Endothelial cell of umbilical vein (primary cell): ENCODE measurements around the gene GLYATL3. TPM values are rescaled to one million over a fixed set of nuclear protein-coding genes. Genes with fewer than 3 reads are reported as not detected.

Experiments used
- BruUV-seq: library from RNA; stranded (reverse); fragments of 400-500 nt; replicated peaks from 2 replicates; lab custom pipeline; 2021; lab: Mats Ljungman, UMichigan
- CTCF ChIA-PET: fragments of 300-600, 350-600 bp; sonication (Branson Sonifier 250); formaldehyde crosslinking; loops from one replicate; lab custom pipeline; 2021; ENCODE audit warnings: antibody characterized with exemption, inconsistent platforms; lab: Charles Lee
- POLR2A ChIA-PET: fragments of 300-600, 350-600 bp; sonication (Branson Sonifier 250); formaldehyde crosslinking; loops from one replicate; lab custom pipeline; 2021; ENCODE audit warnings: antibody characterized with exemption, inconsistent platforms; lab: Charles Lee
- DNase-seq: peaks from one replicate; pipeline ENCODE4 v3.0.0-alpha.2; 2011; ENCODE audit warnings: low read depth, low spot score
- FAIRE-seq: peaks from 2 replicates; lab custom pipeline; 2011; peaks lifted over from hg19 to GRCh38; lab: Jason Lieb, UNC
- H2AFZ ChIP-seq: 2 replicates; pipeline ENCODE4 v1.6.0; 2012; ENCODE audit warnings: low read depth, low read length, control low read depth, inconsistent platforms
- H3K27ac ChIP-seq: 2 replicates; pipeline ENCODE4 v1.5.1; 2011; ENCODE audit warnings: low read depth, mild to moderate bottlenecking, control low read depth, low read length, moderate library complexity; ENCODE audit not compliant: insufficient read depth
- H3K27me3 ChIP-seq, 2 experiments: 2 replicates each; pipeline versions ENCODE4 v1.6.0 to v1.6.1; 2011; ENCODE audit warnings: low read length in 2 of 2, mixed read lengths in 1 of 2; ENCODE audit not compliant: control insufficient read depth in 2 of 2, insufficient read depth in 2 of 2
- H3K36me3 ChIP-seq, 2 experiments: 2 replicates in 1 of 2; 3 replicates in 1 of 2; pipeline ENCODE4 v1.5.1; 2011; ENCODE audit warnings: low read length in 2 of 2, mild to moderate bottlenecking in 1 of 2, moderate library complexity in 1 of 2; ENCODE audit not compliant: control insufficient read depth in 2 of 2, insufficient read depth in 2 of 2; ENCODE audit errors: extremely low read depth in 1 of 2
- H3K4me1 ChIP-seq: 3 replicates; pipeline ENCODE4 v1.5.1; 2011; ENCODE audit warnings: mild to moderate bottlenecking, low read length; ENCODE audit not compliant: control insufficient read depth, insufficient read depth; ENCODE audit errors: extremely low read depth
- H3K4me2 ChIP-seq: 2 replicates; pipeline ENCODE4 v1.6.1; 2011; ENCODE audit warnings: low read length, control low read depth, mixed read lengths; ENCODE audit not compliant: insufficient read depth
- H3K4me3 ChIP-seq, 3 experiments: fragments of 200-600 bp in 1 of 3; sonication (generic), shearing (Covaris generic) in 1 of 3; replicated peaks in 1 of 3; 2 replicates each; pipeline ENCODE4 v1.5.1; 2011 to 2016; ENCODE audit warnings: control low read depth in 3 of 3, low read length in 3 of 3, mild to moderate bottlenecking in 2 of 3, inconsistent platforms in 1 of 3, low read depth in 1 of 3, moderate library complexity in 1 of 3; ENCODE audit not compliant: insufficient read depth in 1 of 3
- H3K79me2 ChIP-seq: 2 replicates; pipeline ENCODE4 v1.6.0; 2012; ENCODE audit warnings: low read length, inconsistent platforms; ENCODE audit not compliant: control insufficient read depth, insufficient read depth
- H3K9ac ChIP-seq: replicated peaks from 2 replicates; pipeline ENCODE3; 2011; ENCODE audit warnings: low read length, control low read depth; ENCODE audit not compliant: insufficient read depth; ENCODE audit errors: extremely low read depth
- H3K9me1 ChIP-seq: replicated peaks from 3 replicates; pipeline ENCODE4 v1.6.0; 2011; ENCODE audit warnings: mild to moderate bottlenecking, low read length; ENCODE audit not compliant: control insufficient read depth, insufficient read depth; ENCODE audit errors: extremely low read depth
- H3K9me3 ChIP-seq: replicated peaks from 2 replicates; pipeline ENCODE4 v1.5.1; 2012; ENCODE audit warnings: low read length, inconsistent platforms; ENCODE audit not compliant: control insufficient read depth, insufficient read depth
- H4K20me1 ChIP-seq: replicated peaks from 2 replicates; pipeline ENCODE3; 2011; ENCODE audit warnings: mild to moderate bottlenecking, low read length; ENCODE audit not compliant: control insufficient read depth, insufficient read depth; ENCODE audit errors: extremely low read depth
- FOS ChIP-seq: IDR thresholded peaks from 2 replicates; pipeline ENCODE4 v1.6.1; 2011; ENCODE audit warnings: mild to moderate bottlenecking, low read length, moderate library complexity, borderline replicate concordance; ENCODE audit not compliant: insufficient read depth
- GATA2 ChIP-seq: IDR thresholded peaks from 2 replicates; pipeline ENCODE4 v1.7.0; 2011; ENCODE audit warnings: low read depth, mild to moderate bottlenecking, moderate library complexity, mixed read lengths, low read length; ENCODE audit not compliant: insufficient read length, insufficient read depth
- JUN ChIP-seq: IDR thresholded peaks from 2 replicates; pipeline ENCODE4 v1.6.1; 2011; ENCODE audit warnings: borderline replicate concordance, low read depth; ENCODE audit not compliant: insufficient read length, insufficient read depth
- POLR2AphosphoS5 ChIP-seq: IDR thresholded peaks from 2 replicates; pipeline ENCODE4 v1.6.1; 2012; ENCODE audit warnings: low read depth, mild to moderate bottlenecking, control low read depth, low read length, moderate library complexity; ENCODE audit not compliant: insufficient read depth
- dilution Hi-C: fragments of 300-500 bp; cut with MboI; formaldehyde crosslinking; loops from one replicate; pipeline ENCODE4 v1.15.0; 2019; ENCODE audit warnings: low sequenced_read_pairs; ENCODE audit not compliant: extremely low pct_ligation_motif_present
- intact Hi-C: fragments of 100-400 bp; cut with micrococcal nuclease; formaldehyde crosslinking; loops from one replicate; pipeline ENCODE4 v1.10.0; 2022
- polyA plus RNA-seq, 4 experiments: library from polyadenylated mRNA; depleted of rRNA in 3 of 4; stranded (reverse) in 3 of 4; unstranded in 1 of 4; fragments of >200 nt; gene quantifications; 2 replicates each; pipeline versions ENCODE4 v1.2.1 to v1.2.3, GENCODE V29; 2011 to 2012; ENCODE audit warnings: missing spikeins in 1 of 4
- total RNA-seq: library from RNA; stranded (reverse); gene quantifications from 2 replicates; pipeline ENCODE4 v1.2.3, GENCODE V29; 2021
- TF ChIP-seq, protein P1 (sequence below): IDR thresholded peaks from 2 replicates; pipeline ENCODE4 v1.6.1; 2011; ENCODE audit not compliant: insufficient read depth, insufficient read length
- TF ChIP-seq, protein P2 (sequence below), 2 donors: IDR thresholded peaks; 1 replicate in 1 of 2; 2 replicates in 1 of 2; pipeline ENCODE4 v1.5.1; 2011; ENCODE audit warnings: low read length in 2 of 2, mild to moderate bottlenecking in 2 of 2, moderate library complexity in 2 of 2, control low read depth in 1 of 2, inconsistent platforms in 1 of 2, low read depth in 1 of 2; ENCODE audit not compliant: insufficient read depth in 1 of 2; ENCODE audit errors: extremely low read depth in 1 of 2

Gene GLYATL3
- total and polyA plus RNA-seq, 2 donors (not counting 3 experiments of a cell fraction or from before 2014, with no cell fraction given) = not detected

DNA sequence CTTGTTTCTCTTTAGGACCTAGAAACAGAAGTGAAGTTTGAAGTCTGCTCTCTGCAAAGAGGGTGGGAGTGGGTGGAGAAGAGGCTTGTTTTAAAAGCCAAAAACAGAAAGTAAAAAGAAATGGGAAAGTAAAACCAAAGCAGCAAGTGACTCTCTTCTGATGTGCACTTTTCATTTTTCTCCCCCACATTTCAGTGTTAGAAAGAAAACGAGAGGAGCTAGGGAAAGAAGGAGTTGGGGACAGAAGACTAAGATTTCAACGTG lies 52.1 kb downstream of the GLYATL3 start:
- intact Hi-C loops = loop anchor here (1.0 to 5.0 kb wide), 3 partner anchors 15 to 224 kb away; no protein-coding TSS in a partner anchor
- no peak for DNase-seq
- Histone ChIP-seq H3K9me1 (no peaks in the 10 kb centered on the region), H3K27ac (no peak overlapping the region), H3K36me3 (no peaks in the 10 kb centered on the region), H3K9ac (peak overlapping the region; percentile 67), H2AFZ (peak overlapping the region; percentile 83), H3K4me3 (peak overlapping the region; percentile 51 to 71 (median 59)), H3K79me2 (peaks cover 19% of the 10 kb centered on the region), H4K20me1 (no peaks in the 10 kb centered on the region), H3K4me2 (peak overlapping the region; percentile 79), H3K4me1 (peaks cover 36% of the 10 kb centered on the region), H3K27me3 (peaks cover 0 to 3% of the 10 kb centered on the region in 2 experiments), H3K9me3 (no peaks in the 10 kb centered on the region)
- dilution Hi-C loops = no loop called here
- ChIA-PET CTCF (interaction anchor here (3.3 to 6.8 kb wide), 3 partner anchors 9 to 20 kb away, joined by 15 to 80 read pairs (median 43); no protein-coding TSS in a partner anchor), POLR2A (no interaction called here)
- no TSS peak for BruUV-seq
- no peak for TF ChIP-seq POLR2AphosphoS5
- TF ChIP-seq, protein P1, sequence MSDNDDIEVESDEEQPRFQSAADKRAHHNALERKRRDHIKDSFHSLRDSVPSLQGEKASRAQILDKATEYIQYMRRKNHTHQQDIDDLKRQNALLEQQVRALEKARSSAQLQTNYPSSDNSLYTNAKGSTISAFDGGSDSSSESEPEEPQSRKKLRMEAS = no peak
- TF ChIP-seq, protein P2, sequence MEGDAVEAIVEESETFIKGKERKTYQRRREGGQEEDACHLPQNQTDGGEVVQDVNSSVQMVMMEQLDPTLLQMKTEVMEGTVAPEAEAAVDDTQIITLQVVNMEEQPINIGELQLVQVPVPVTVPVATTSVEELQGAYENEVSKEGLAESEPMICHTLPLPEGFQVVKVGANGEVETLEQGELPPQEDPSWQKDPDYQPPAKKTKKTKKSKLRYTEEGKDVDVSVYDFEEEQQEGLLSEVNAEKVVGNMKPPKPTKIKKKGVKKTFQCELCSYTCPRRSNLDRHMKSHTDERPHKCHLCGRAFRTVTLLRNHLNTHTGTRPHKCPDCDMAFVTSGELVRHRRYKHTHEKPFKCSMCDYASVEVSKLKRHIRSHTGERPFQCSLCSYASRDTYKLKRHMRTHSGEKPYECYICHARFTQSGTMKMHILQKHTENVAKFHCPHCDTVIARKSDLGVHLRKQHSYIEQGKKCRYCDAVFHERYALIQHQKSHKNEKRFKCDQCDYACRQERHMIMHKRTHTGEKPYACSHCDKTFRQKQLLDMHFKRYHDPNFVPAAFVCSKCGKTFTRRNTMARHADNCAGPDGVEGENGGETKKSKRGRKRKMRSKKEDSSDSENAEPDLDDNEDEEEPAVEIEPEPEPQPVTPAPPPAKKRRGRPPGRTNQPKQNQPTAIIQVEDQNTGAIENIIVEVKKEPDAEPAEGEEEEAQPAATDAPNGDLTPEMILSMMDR (IDR thresholded peaks at IDR 0.05; ENCODE audit: extremely low read depth in 1 of 2, insufficient read depth in 1 of 2, low read depth in 1 of 2, low read length in 2 of 2) = no peak
- no peak for TF ChIP-seq FOS
- no peak for TF ChIP-seq JUN
- no peak for TF ChIP-seq GATA2
- no peak for FAIRE-seq
